HEK293 (cell line): ENCODE results near the gene TCF7L2.

Source experiments
- CTCF ChIA-PET: fragments of 350-600 bp; formaldehyde crosslinking; extraction: SDS; loops from one replicate; lab custom pipeline; 2021; ENCODE audit warnings: antibody characterized with exemption; lab: Yijun Ruan, JAX
- POLR2A ChIA-PET: fragments of 300-600 bp; formaldehyde crosslinking; extraction: SDS; loops from one replicate; lab custom pipeline; 2020; ENCODE audit warnings: antibody characterized with exemption, inconsistent platforms; lab: Yijun Ruan, JAX
- H3K27ac ChIP-seq: fragments of 200-500 bp; sonication (Bioruptor generic); 2 replicates; pipeline ENCODE4 v1.5.1; 2014; ENCODE audit warnings: low read depth, low read length, control low read depth, inconsistent platforms; ENCODE audit errors: extremely low read depth
- H3K36me3 ChIP-seq, 2 experiments: fragments of 200-500 bp in 1 of 2; sonication (Bioruptor generic) in 1 of 2; 1 replicate in 1 of 2; 2 replicates in 1 of 2; pipeline ENCODE4 v1.5.1; 2014 to 2017; ENCODE audit warnings: inconsistent platforms in 2 of 2, low read length in 2 of 2; ENCODE audit not compliant: control insufficient read depth in 2 of 2, insufficient read depth in 1 of 2
- H3K4me1 ChIP-seq: fragments of 200-500 bp; sonication (Bioruptor generic); 2 replicates; pipeline ENCODE4 v1.5.1; 2014; ENCODE audit warnings: mild to moderate bottlenecking, low read length, inconsistent platforms; ENCODE audit not compliant: control insufficient read depth, insufficient read depth
- H3K4me3 ChIP-seq: 2 replicates; pipeline ENCODE4 v1.5.1; 2011; ENCODE audit warnings: low read depth, mild to moderate bottlenecking, control low read depth, low read length, moderate library complexity
- H3K9me3 ChIP-seq: fragments of 200-500 bp; sonication (Bioruptor generic); 2 replicates; pipeline ENCODE4 v1.5.1; 2014; ENCODE audit warnings: low read depth, low read length, inconsistent platforms; ENCODE audit not compliant: control insufficient read depth, insufficient read depth
- BCL11A ChIP-seq: fragments of 450-650 bp; formaldehyde crosslinking; IDR thresholded peaks from 2 replicates; pipeline ENCODE4 v1.5.1; 2016; ENCODE audit warnings: low read depth, missing biosample characterization, missing genetic modification characterization
- KLF9 ChIP-seq: fragments of 450-650 bp; formaldehyde crosslinking; IDR thresholded peaks from 2 replicates; pipeline ENCODE4 v1.5.1; 2016; ENCODE audit warnings: missing biosample characterization, missing genetic modification characterization, low read depth
- TSHZ1 ChIP-seq: fragments of 450-650 bp; formaldehyde crosslinking; IDR thresholded peaks from 2 replicates; pipeline ENCODE4 v1.5.1; 2016; ENCODE audit warnings: missing biosample characterization, missing genetic modification characterization, borderline replicate concordance
- ZBTB49 ChIP-seq: fragments of 450-650 bp; formaldehyde crosslinking; IDR thresholded peaks from 2 replicates; pipeline ENCODE4 v1.5.1; 2016; ENCODE audit warnings: missing biosample characterization, missing genetic modification characterization, low read depth
- ZBTB7A ChIP-seq: fragments of 450-650 bp; formaldehyde crosslinking; IDR thresholded peaks from 2 replicates; pipeline ENCODE4 v1.5.1; 2016; ENCODE audit warnings: low read depth, missing biosample characterization, missing genetic modification characterization
- ZFP41 ChIP-seq: fragments of 450-650 bp; formaldehyde crosslinking; IDR thresholded peaks from 2 replicates; pipeline ENCODE4 v1.5.1; 2016; ENCODE audit warnings: missing biosample characterization, missing genetic modification characterization, borderline replicate concordance
- ZNF140 ChIP-seq: fragments of 450-650 bp; formaldehyde crosslinking; IDR thresholded peaks from 2 replicates; pipeline ENCODE4 v1.5.1; 2016; ENCODE audit warnings: missing biosample characterization, missing genetic modification characterization
- ZNF292 ChIP-seq: fragments of 450-650 bp; formaldehyde crosslinking; IDR thresholded peaks from 2 replicates; pipeline ENCODE4 v1.5.1; 2016; ENCODE audit warnings: low read depth, missing biosample characterization, missing genetic modification characterization, borderline replicate concordance
- ZNF426 ChIP-seq: fragments of 450-650 bp; formaldehyde crosslinking; IDR thresholded peaks from 2 replicates; pipeline ENCODE4 v1.5.1; 2017; ENCODE audit warnings: missing biosample characterization, missing genetic modification characterization, mild to moderate bottlenecking, inconsistent platforms, moderate library complexity
- ZNF488 ChIP-seq: fragments of 450-650 bp; formaldehyde crosslinking; IDR thresholded peaks from 2 replicates; pipeline ENCODE4 v1.5.1; 2016; ENCODE audit warnings: missing biosample characterization, missing genetic modification characterization
- ZNF513 ChIP-seq: fragments of 450-650 bp; IDR thresholded peaks from 2 replicates; pipeline ENCODE4 v1.5.1; 2018; ENCODE audit warnings: missing biosample characterization, missing genetic modification characterization
- ZNF596 ChIP-seq: fragments of 450-650 bp; IDR thresholded peaks from 2 replicates; pipeline ENCODE4 v1.5.0; 2018; ENCODE audit warnings: missing biosample characterization, mild to moderate bottlenecking, missing genetic modification characterization, moderate library complexity
- ZNF76 ChIP-seq: fragments of 450-650 bp; formaldehyde crosslinking; IDR thresholded peaks from 2 replicates; pipeline ENCODE4; 2016; ENCODE audit warnings: low read depth, missing biosample characterization, missing genetic modification characterization, borderline replicate concordance
- ZNF776 ChIP-seq: fragments of 450-650 bp; formaldehyde crosslinking; IDR thresholded peaks from 2 replicates; pipeline ENCODE4 v1.5.0; 2017; ENCODE audit warnings: missing biosample characterization, missing genetic modification characterization, borderline replicate concordance
- ZNF777 ChIP-seq: fragments of 450-650 bp; formaldehyde crosslinking; IDR thresholded peaks from 2 replicates; pipeline ENCODE4 v1.5.1; 2017; ENCODE audit warnings: missing biosample characterization, missing genetic modification characterization, borderline replicate concordance
- ZNF785 ChIP-seq: fragments of 450-650 bp; formaldehyde crosslinking; IDR thresholded peaks from 2 replicates; pipeline ENCODE4 v1.5.1; 2016; ENCODE audit warnings: missing biosample characterization, missing genetic modification characterization
- TF ChIP-seq, protein P1 (sequence below): fragments of 450-650 bp; formaldehyde crosslinking; IDR thresholded peaks from 2 replicates; pipeline ENCODE4 v1.5.1; 2016; ENCODE audit warnings: missing biosample characterization, missing genetic modification characterization

The TCF7L2 gene

DNA sequence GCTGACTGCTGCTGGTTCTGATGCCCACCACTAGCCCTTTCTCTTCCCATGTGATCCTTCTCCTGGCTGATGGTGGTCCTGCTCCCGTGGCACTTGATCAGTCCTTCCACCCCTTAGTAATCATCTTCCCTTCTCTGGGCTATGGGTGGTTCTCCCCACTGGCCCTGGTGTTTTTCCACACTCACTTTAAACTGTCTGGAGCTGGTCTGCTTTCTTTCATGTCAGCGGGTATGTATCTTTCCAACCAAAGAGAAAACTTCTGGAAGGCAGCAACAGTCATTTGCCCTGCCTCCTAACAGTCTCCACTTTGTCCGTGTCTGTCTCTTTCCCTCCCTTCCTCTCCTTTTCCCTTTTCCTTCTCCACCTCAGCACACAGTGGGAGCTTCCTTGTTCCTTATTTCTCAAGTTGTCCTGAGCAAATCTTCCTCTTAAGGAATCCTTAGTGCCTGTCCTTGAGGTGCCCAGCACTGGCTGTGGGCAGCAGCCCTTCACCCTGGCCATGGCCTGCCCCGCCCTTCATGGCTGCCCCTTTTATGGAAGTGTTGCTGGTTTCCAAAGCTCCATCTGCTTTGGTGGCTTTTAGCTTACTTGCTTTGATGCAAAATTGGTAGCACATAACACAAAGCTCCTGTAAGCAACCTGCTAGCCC, 189.0 kb downstream of the TCF7L2 start:
- ChIA-PET POLR2A (no interaction called here), CTCF (interaction anchor here (1.2 kb wide), 1 partner anchor 11 kb away, joined by 3 read pairs; no protein-coding TSS in a partner anchor)
- TF ChIP-seq ZNF596 (tag by site-specific recombination): no peak
- TF ChIP-seq ZNF488: no peak
- no peak for TF ChIP-seq ZBTB7A (tag by site-specific recombination)
- TF ChIP-seq ZNF292 (tag by site-specific recombination): no peak
- Histone ChIP-seq H3K27ac (no peak overlapping the region), H3K4me1 (peaks cover 10% of the 10 kb centered on the region; the same call in 1 of the 2 replicates), H3K4me3 (no peak overlapping the region), H3K9me3 (no peaks in the 10 kb centered on the region), H3K36me3 (peaks cover 0 to 18% of the 10 kb centered on the region in 2 experiments; a peak in 2 of 3 replicates)

- CTCF ChIA-PET: interaction anchor here (0.6 to 1.2 kb wide), 3 partner anchors 11 to 424 kb away, joined by 3 to 8 read pairs (median 3); no protein-coding TSS in a partner anchor
- Histone ChIP-seq H3K36me3 (peaks cover 0 to 24% of the 10 kb centered on the region in 2 experiments; a peak in 2 of 3 replicates), H3K27ac (no peak overlapping the region), H3K9me3 (no peaks in the 10 kb centered on the region), H3K4me1 (peaks cover 9% of the 10 kb centered on the region; the same call in 1 of the 2 replicates), H3K4me3 (no peak overlapping the region)
- POLR2A ChIA-PET: no interaction called here
- TF ChIP-seq ZNF426 (tag by site-specific recombination): no peak
- TF ChIP-seq ZFP41: no peak
- TF ChIP-seq ZNF513 (tag by site-specific recombination): no peak
- no peak for TF ChIP-seq ZNF776 (tag by site-specific recombination)
- TF ChIP-seq ZBTB49 (tag by site-specific recombination): no peak
- TF ChIP-seq, protein P1, sequence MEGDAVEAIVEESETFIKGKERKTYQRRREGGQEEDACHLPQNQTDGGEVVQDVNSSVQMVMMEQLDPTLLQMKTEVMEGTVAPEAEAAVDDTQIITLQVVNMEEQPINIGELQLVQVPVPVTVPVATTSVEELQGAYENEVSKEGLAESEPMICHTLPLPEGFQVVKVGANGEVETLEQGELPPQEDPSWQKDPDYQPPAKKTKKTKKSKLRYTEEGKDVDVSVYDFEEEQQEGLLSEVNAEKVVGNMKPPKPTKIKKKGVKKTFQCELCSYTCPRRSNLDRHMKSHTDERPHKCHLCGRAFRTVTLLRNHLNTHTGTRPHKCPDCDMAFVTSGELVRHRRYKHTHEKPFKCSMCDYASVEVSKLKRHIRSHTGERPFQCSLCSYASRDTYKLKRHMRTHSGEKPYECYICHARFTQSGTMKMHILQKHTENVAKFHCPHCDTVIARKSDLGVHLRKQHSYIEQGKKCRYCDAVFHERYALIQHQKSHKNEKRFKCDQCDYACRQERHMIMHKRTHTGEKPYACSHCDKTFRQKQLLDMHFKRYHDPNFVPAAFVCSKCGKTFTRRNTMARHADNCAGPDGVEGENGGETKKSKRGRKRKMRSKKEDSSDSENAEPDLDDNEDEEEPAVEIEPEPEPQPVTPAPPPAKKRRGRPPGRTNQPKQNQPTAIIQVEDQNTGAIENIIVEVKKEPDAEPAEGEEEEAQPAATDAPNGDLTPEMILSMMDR (tag by site-specific recombination): 0 out of 2 replicates have a peak, but pooled peaks have one; percentile 11
These were observed 189.7 kb downstream of the TCF7L2 start for GRCh38 chr10:113139699-113140098.

GRCh38 chr10:113140143-113141011, 190.3 kb downstream of the TCF7L2 start:
- peaks cover 3% of the 10 kb centered on the region; the same call in 1 of the 2 replicates for H3K4me1 ChIP-seq
- ChIA-PET CTCF (interaction anchor here (0.6 to 1.2 kb wide), 3 partner anchors 10 to 423 kb away, joined by 3 to 8 read pairs (median 3); no protein-coding TSS in a partner anchor), POLR2A (no interaction called here)
- no peak overlapping the region for H3K4me3 ChIP-seq
- no peaks in the 10 kb centered on the region for H3K9me3 ChIP-seq
- H3K36me3 ChIP-seq: peaks cover 0 to 25% of the 10 kb centered on the region in 2 experiments; a peak in 2 of 3 replicates
- H3K27ac ChIP-seq: no peak overlapping the region
- TF ChIP-seq ZNF785 (no peak), ZNF76 (tag by site-specific recombination) (no peak), ZNF140 (no peak), TSHZ1 (no peak), BCL11A (tag by site-specific recombination) (no peak), KLF9 (no peak), ZNF777 (tag by site-specific recombination) (no peak)
